Kidney glomerular epithelial cell (primary cell): ENCODE measurements around the gene MYO18A.
A peak's percentile ranks its signal among the peaks of the same experiment; 100 is the strongest.

Source experiments
- DNase-seq: peaks from one replicate; lab custom pipeline; 2025; lab: John Stamatoyannopoulos, UW

The MYO18A gene

DNA sequence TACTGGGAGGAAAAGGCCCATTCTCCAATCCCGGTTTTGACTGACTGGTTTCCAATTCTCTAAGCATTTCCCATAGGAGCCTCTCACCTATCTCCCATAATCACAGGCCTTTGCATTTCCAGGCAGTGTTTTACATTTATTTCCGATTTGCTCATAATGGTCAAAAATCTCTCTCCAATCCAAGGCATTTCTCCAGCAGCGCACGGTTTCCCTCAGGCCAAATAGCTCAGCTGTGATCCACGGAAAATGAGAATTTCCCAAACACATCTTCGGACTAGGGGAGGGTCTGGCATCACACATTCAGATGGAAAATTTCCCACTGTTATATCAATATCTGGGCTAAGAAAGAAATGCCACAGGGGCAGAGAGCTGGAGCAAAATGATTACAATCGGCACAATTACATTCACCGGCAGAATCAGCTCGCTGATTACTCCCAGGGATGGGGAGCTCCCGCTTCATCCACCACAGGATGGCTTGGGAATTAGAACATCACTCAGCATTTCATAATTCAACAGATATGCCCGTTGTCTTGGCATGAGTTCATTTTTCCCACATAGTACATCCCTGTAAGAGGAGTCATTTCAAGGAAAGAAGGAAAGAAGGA lies 130.6 kb downstream of the MYO18A start:
- no peak for DNase-seq

DNA sequence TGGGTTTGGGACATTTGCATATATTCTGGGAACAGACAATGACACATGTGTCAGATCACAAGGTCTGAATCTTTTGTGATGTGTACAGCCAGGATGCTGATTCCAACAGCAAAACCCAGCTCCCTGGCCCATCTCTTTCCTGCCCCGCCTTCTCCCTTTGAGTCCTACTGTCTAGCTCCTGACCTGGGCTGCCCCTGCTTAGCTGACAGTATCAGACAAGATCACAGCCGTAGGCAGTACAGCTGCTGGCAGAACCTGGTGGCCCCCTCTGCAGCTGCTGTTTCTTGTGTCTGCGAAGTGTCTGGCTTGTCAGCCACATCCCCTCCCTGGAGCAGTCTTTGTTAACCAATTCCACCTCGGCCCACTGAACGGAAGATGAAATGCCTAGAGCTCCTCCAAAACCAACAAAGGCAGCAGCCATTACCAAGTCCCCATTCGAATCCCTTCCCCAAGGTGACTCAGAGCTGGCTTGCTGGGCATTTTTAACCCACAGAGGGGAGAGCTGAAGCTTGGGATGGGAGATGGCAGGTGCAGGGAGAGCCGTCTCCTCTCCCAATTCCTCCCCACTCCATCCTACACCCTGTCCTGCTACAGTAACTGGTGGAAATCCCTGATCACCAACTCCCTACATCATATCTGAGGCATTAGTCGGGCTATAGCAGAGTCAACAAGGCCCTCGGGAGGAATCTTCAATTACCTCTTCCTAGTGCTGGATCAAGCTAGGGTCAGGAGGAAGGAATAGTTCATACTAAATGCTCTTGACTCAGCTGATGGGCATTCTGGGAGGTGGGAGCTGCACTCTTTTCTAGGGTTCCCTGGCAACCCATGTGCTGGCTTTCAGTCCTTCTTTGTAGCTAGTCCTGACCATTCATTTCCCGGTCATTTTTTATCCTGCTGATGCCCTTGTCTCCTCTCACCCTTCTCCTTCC lies 131.5 kb downstream of the MYO18A start:
- peak; percentile 34 for DNase-seq

DNA sequence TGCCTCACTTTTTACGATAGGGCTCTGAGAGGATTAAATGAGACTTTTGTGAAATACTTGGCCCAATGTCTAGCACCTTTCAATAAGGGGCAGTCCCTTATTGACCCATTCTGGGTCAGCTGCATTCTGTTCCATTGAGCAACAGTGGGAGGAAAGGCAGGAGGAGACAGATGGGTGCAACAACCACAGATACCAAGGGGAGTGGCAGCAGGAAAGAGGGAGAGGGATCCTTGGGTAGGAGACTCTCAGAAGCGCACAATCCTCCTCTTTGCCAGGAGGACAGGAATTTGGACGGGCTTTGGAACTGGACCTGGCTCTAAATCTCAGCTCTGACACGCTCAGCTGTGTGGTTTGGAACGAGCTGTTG lies 133.7 kb downstream of the MYO18A start:
- DNase-seq, result no peak

DNA sequence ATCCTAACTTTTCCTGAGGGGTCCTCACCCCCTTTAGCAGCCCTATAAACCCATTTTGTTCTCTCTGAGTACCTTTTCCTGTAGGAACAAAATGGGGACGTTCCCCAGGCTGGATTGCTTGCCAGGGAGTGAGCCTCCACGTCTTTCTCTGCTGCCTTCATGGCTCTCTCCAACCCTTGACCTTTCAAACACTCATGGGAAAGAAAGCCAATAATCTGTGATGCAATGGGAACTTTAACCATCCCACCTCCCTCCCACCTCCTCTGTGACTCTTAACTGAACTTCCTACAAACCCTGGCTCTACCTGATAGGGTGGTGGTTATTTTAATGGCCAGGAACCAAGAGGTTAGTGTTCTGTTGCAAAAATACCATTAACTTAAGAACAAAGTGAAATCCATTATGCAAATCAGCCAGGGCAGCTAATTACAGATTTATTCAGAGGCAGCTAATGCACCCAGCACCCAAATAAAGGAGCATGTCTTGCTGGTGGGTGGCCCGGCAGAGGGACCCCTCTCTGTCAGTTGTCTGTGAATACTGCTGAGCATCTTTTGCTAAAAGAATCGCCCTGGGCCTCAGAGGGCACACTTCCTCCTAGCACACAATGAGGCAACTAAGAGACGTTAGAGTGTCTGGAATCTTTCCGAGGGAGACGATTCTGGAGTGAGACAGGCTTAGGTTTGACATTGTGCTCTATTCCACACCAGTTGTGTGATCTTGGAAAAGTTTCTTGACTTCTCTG lies 134.3 kb downstream of the MYO18A start:
- no peak for DNase-seq

- no peak for DNase-seq
These were observed 135.2 kb downstream of the MYO18A start for GRCh38 chr17:29045026-29045425.

GRCh38 chr17:29043539-29044145 lies 136.6 kb downstream of the MYO18A start:
- no peak for DNase-seq

DNA sequence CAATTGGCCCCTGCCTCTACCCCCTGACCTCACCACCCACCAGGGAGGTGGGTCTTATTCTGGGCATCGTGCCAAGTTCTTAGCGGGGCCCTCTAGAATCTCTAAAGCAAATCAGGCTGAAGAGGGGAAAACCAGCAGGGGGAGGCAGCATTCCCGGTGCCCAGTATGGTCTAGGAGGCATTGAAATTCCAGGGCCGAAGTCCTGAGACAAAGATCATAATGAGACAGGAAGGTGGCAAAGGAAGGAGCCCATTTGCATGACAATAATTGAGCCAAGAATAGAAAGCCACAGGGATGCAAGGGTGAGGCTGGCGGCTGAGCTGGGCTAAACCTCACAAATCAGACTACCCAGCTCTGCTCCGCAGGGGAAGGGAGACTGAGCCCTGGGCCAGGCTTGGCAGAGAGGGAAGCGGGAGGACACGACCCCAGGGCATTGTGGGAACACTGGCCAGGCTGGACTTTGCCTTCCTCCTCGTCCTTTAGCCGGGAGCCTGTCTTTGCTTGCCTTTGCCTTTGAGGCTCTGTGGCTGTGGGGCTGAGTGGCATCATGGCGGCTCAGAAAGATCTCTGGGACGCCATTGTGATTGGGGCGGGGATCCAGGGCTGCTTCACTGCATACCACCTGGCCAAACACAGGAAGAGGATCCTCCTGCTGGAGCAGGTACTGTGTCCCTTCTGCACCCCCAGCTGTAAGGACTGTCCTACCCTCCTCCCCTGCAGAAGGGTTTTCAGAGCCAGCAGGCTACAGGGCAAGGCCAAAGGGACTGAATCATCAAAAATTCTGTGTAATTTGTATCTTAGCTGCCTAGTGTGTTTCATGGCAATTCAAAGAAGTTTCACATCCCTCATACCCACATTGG lies 137.3 kb downstream of the MYO18A start, which contains the start of gene PIPOX:
PIPOX (plus strand) TSS at position 463 of the 860 bp plus-strand sequence; CDS start at position 548, 85 bp downstream.
- peak; percentile 37 for DNase-seq

DNA sequence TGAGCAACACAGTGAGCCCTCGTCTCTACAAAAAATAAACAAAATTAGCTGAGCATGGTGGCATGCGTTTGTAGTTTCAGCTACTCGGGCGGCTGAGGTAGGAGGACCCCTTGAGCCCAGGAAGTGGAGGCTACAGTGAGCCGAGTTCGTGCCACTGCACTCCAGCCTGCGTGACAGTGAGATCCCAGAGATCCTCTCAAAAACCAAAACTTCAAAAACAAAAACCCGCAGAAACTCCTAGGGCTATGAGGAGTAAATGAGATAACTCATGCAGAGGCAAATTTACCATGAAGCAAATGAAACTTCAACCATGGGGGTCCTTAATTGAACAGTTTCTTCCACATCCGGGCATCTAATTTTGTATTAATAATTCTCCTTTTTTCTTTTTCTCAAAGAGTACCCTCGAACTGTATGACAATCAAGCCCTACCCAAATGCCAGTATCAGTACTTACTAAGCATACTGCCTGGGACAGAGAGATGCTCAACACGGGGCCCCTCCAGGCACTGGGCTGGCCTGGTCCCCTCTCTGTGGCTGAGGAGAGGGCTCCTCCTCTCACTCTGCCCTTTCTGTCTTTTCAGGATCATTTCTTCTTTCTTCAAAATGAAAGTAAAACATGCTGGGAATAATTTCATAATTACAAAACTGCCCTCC lies 138.0 kb downstream of the MYO18A start:
- DNase-seq, result no peak

GRCh38 chr17:29041571-29041970 lies 138.6 kb downstream of the MYO18A start:
- DNase-seq, result no peak

GRCh38 chr17:29041091-29041490 lies 139.1 kb downstream of the MYO18A start:
- no peak for DNase-seq

- peak; percentile 94 for DNase-seq
These were observed 140.2 kb downstream of the MYO18A start for GRCh38 chr17:29039764-29040598.

DNA sequence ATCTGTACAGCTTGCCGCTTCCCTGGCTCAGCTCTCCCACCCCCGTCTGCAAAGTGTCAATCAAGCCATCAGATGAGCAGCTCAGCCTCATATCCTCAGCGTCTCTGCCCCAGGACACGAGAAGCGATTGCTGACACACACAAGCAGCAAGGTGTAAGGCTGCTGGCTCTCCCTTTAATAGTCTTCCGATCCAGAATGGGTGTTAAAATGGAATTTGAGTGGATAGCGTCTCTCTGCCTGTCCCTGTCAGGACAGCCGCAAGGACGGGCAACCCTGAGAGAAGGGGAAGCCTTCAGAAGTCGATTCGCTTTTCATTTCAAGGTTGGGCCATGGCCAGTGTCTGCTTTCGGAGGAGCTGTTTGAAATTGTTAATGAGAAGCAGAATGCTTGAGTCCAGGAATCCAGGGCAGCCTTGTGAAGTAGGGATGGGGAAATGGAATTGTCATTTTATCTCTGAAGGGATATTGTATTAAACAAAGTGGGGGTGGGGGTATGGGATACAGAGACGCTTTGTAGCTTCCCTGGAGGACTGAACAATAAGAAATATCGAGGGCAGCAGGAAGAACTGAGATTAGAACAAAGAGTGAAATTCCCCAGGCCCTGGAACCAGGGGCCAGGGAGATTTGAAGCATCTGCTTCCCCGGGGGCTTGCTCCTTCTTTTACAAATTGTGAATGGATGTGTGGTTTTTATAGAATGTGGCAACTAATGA lies 142.0 kb downstream of the MYO18A start:
- no peak for DNase-seq

GRCh38 chr17:29037739-29038084 lies 142.5 kb downstream of the MYO18A start:
- no peak for DNase-seq

DNA sequence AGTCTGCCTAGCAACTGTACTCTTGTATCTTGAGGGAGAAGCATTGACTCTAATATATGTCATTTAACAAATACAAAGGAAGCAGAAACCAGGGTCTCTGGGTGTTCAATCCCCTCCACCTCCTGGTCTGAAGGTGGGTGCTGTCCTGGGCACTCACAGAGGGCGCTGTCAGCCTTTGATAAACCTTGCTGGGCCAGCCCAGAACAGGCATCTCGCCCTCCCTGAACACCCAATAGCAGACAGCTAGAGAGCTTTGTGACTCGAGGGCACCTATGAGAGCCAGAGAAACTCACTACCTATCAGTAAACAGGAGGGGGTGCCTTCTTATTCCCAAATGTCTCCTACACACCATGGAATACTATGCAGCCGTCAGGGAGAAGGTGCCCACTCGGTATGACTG lies 143.6 kb downstream of the MYO18A start:
- no peak for DNase-seq

GRCh38 chr17:29034510-29034909 lies 145.7 kb downstream of the MYO18A start:
- no peak for DNase-seq

DNA sequence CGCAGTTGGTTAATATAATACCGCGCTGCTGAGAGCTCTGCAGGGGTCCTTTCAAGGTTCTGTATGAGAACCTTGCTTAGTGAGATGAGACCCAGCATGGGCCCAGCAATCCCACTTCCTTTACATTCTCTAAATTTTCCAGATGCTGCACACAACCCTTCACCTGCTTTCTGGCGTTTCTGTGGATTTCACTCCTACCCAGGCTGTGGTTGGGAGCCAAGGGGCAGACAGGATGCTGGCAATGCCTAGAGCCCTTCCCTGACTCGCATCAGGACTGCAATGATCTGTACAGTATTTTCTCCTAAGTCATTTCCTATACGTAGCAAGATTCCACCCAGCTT lies 147.4 kb downstream of the MYO18A start:
- no peak for DNase-seq

GRCh38 chr17:29032013-29032856 lies 148.0 kb downstream of the MYO18A start:
- DNase-seq, result no peak

GRCh38 chr17:29031488-29031887 lies 148.7 kb downstream of the MYO18A start:
- no peak for DNase-seq
